Adrenal gland (tissue), 12 donors: ENCODE data around the gene FNDC11. TPM values are rescaled to one million over a fixed set of nuclear protein-coding genes. Genes with fewer than 3 reads are reported as not detected.
A peak's percentile ranks its signal among the peaks of the same experiment; 100 is the strongest.

ENCODE experiments used
- DNase-seq, 7 donors: peaks; one replicate each; pipeline ENCODE4 v3.0.0-alpha.2; 2019 to 2020
- H3K27ac ChIP-seq, 5 donors: fragments of 200-600 bp; sonication (generic) in 4 of 5; 1 replicate in 3 of 5; 2 replicates in 2 of 5; pipeline versions ENCODE4 v1.5.1 to v1.8.0; 2016 to 2020; ENCODE audit warnings: mild to moderate bottlenecking in 1 of 5
- H3K27me3 ChIP-seq: fragments of 200-600 bp; 2 replicates; pipeline ENCODE4 v1.8.0; 2021
- H3K36me3 ChIP-seq, 2 donors: fragments of 200-600 bp; replicated peaks in 1 of 2; 1 replicate in 1 of 2; 2 replicates in 1 of 2; pipeline versions ENCODE4 v1.5.1 to v1.8.0; 2018 to 2022
- H3K4me1 ChIP-seq, 2 donors: fragments of 200-600 bp; replicated peaks in 1 of 2; 1 replicate in 1 of 2; 2 replicates in 1 of 2; pipeline versions ENCODE4 v1.5.1 to v1.8.0; 2018 to 2021
- H3K4me3 ChIP-seq, 4 donors: fragments of 200-600 bp; sonication (generic) in 3 of 4; one replicate each; pipeline ENCODE4 v1.5.1; 2016 to 2018
- H3K9me3 ChIP-seq, 3 donors: fragments of 200-600 bp; sonication (generic) in 1 of 3; replicated peaks in 1 of 3; 1 replicate in 2 of 3; 2 replicates in 1 of 3; pipeline versions ENCODE4 v1.5.1 to v1.8.0; 2016 to 2021
- POLR2A ChIP-seq, 2 donors: fragments of 450-650 bp; IDR thresholded peaks; one replicate each; pipeline ENCODE4 v1.6.1; 2017; ENCODE audit warnings: antibody characterized with exemption in 2 of 2, mild to moderate bottlenecking in 2 of 2, moderate library complexity in 1 of 2
- whole genome bisulfite sequencing, 4 donors: extraction: QIAGEN DNeasy Blood & Tissue Kit in 2 of 4; methylation state at CpG; one replicate each; pipeline versions ENCODE4 v1.1.5 to v1.1.7; 2013 to 2017; 5-methylcytosine and 5-hydroxymethylcytosine counted together
- intact Hi-C, 2 donors: fragments of 100-400 bp; cut with DNase I; formaldehyde crosslinking; loops; one replicate each; pipeline versions ENCODE4 v1.14.1 to v1.15.0; 2022 to 2023
- polyA plus RNA-seq, 3 donors: library from polyadenylated mRNA; stranded (reverse); fragments of 200-250 nt in 2 of 3; fragments of 350-450 nt in 1 of 3; fragmentation: Illumina TruSeq in 1 of 3; extraction: RNeasy Lipid Tissue Mini Kit (QIAGEN cat#74804) in 1 of 3; gene quantifications; one replicate each; pipeline ENCODE4 v1.2.3, GENCODE V29; 2013 to 2014
- total RNA-seq, 9 donors: library from RNA; depleted of rRNA in 4 of 9; stranded (reverse); fragments of >200 nt in 4 of 9; fragments of 120-200 nt in 1 of 9; fragmentation: NEBNext Ultra II Directional in 1 of 9; extraction: Animal tissue kit (Norgen Biotek cat#: 25700) in 1 of 9; gene quantifications; one replicate each; pipeline versions ENCODE4 v1.1.0 to v1.2.4, GENCODE V29; 2013 to 2023
- TF ChIP-seq, protein P1 (sequence below), 6 experiments: fragments of 450-650 bp in 4 of 6; fragments of 200-600 bp in 2 of 6; sonication (generic) in 1 of 6; IDR thresholded peaks; 1 replicate in 5 of 6; 2 replicates in 1 of 6; pipeline versions ENCODE4 v1.5.1 to v1.8.0; 2016 to 2021; ENCODE audit warnings: antibody characterized with exemption in 6 of 6, mild to moderate bottlenecking in 2 of 6, moderate library complexity in 1 of 6
- donor health status: healthy with polysubstance abuse.
- donor health status: Bipolar disorder and iron deficiency.
- donor health status: DM: yes; HTN: yes; CAD: no.
- donor health status: DM: no; HTN: no; CAD: no.
- donor health status: DM: no; HTN: no; CAD: no.
- donor health status: DM: yes; HTN: yes; CAD: no.

FNDC11 gene
- total and polyA plus RNA-seq, 12 donors: 0.20 to 0.83 (median 0.43) TPM; not detected in 4

GRCh38 chr20:63579017-63579694 is 25.2 kb downstream of the FNDC11 start:
- Histone ChIP-seq H3K27ac (no peak overlapping the region), H3K27me3 (no peaks in the 10 kb centered on the region)
- 65 to 71% (median 67%) methylated on average over 18 to 19 of the region's 19 CpGs for WGBS, 4 donors

GRCh38 chr20:63580796-63581461 is 27.0 kb downstream of the FNDC11 start:
- Histone ChIP-seq H3K4me3 (no peak overlapping the region), H3K9me3 (no peaks in the 10 kb centered on the region), H3K27me3 (no peaks in the 10 kb centered on the region), H3K4me1 (no peaks in the 10 kb centered on the region), H3K36me3 (no peaks in the 10 kb centered on the region), H3K27ac (no peak overlapping the region)
- intact Hi-C loops: no loop called here
- WGBS, 4 donors: 38 to 59% (median 45%) methylated on average over 6 to 12 of the region's 12 CpGs
- DNase-seq: peak in 6 of 7 donors; percentile 56 to 76 (median 62)
- no peak for TF ChIP-seq POLR2A (IDR thresholded peaks at IDR 0.05)
- TF ChIP-seq, protein P1, sequence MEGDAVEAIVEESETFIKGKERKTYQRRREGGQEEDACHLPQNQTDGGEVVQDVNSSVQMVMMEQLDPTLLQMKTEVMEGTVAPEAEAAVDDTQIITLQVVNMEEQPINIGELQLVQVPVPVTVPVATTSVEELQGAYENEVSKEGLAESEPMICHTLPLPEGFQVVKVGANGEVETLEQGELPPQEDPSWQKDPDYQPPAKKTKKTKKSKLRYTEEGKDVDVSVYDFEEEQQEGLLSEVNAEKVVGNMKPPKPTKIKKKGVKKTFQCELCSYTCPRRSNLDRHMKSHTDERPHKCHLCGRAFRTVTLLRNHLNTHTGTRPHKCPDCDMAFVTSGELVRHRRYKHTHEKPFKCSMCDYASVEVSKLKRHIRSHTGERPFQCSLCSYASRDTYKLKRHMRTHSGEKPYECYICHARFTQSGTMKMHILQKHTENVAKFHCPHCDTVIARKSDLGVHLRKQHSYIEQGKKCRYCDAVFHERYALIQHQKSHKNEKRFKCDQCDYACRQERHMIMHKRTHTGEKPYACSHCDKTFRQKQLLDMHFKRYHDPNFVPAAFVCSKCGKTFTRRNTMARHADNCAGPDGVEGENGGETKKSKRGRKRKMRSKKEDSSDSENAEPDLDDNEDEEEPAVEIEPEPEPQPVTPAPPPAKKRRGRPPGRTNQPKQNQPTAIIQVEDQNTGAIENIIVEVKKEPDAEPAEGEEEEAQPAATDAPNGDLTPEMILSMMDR (IDR thresholded peaks at IDR 0.05): peak in 5 of 6 experiments; percentile 28 to 48 (median 37)

More at GRCh38 chr20:63579017-63579694, 25.2 kb downstream of the FNDC11 start:
- no peak for TF ChIP-seq POLR2A (IDR thresholded peaks at IDR 0.05)
- TF ChIP-seq, protein P1 (IDR thresholded peaks at IDR 0.05): no peak
- intact Hi-C loops: no loop called here
- Histone ChIP-seq H3K9me3 (no peaks in the 10 kb centered on the region), H3K4me3 (no peak overlapping the region), H3K4me1 (no peaks in the 10 kb centered on the region), H3K36me3 (no peaks in the 10 kb centered on the region)
- no peak for DNase-seq

GRCh38 chr20:63582382-63583063 is 28.6 kb downstream of the FNDC11 start:
- no peak for TF ChIP-seq POLR2A (IDR thresholded peaks at IDR 0.05)
- TF ChIP-seq, protein P1 (IDR thresholded peaks at IDR 0.05): no peak
- Histone ChIP-seq H3K9me3 (no peaks in the 10 kb centered on the region), H3K4me3 (no peak overlapping the region), H3K27me3 (no peaks in the 10 kb centered on the region), H3K27ac (no peak overlapping the region), H3K36me3 (no peaks in the 10 kb centered on the region), H3K4me1 (no peaks in the 10 kb centered on the region)
- DNase-seq: no peak
- intact Hi-C loops: no loop called here
- 85 to 92% (median 89%) methylated on average over 23 of the region's 23 CpGs for WGBS, 4 donors
